ENCODE results near the gene PACS1. TPM values are rescaled to one million over a fixed set of nuclear protein-coding genes. Genes with fewer than 3 reads are reported as not detected.
A peak's percentile ranks its signal among the peaks of the same experiment; 100 is the strongest.

PACS1 gene
- total RNA-seq, 4 donors from 2014 or later, result 37.1 to 97.8 (median 54.3) TPM

DNA sequence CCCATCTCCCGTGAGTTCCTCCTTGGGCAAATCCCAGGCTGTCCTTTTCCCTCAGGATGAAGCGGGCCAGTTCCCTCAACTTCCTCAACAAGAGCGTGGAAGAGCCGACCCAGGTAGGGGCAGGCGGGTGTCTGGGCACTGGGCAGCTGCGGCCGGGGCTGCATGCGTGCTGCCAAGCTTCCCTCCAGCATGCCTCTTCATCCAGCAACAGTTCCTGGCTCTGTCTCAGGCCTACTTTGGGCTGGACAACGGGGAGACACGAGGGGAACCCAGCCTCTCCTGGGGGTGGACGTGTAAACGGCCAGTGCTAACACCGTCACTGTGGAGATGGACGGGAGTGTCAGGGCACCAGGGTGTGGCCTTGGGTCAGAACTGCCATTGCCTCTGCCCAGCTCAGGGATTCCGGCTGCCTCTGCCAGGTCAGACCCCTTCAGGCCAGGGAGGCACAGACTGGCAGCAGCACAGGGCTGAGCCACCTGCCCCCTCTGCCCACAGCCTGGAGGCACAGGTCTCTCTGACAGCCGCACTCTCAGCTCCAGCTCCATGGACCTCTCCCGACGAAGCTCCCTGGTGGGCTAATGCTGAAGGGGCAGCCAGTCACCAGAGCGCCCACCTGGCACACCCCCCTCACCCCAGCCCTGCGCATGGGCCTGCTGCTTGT, 196.4 kb downstream of the PACS1 start:
- H3K4me3 ChIP-seq, result peak overlapping the region; percentile 71 to 95 (median 83)
- no peaks in the 10 kb centered on the region for H3K27me3 ChIP-seq
- 61% methylated on average over 12 of the region's 20 CpGs for WGBS
- TF ChIP-seq, protein P1, sequence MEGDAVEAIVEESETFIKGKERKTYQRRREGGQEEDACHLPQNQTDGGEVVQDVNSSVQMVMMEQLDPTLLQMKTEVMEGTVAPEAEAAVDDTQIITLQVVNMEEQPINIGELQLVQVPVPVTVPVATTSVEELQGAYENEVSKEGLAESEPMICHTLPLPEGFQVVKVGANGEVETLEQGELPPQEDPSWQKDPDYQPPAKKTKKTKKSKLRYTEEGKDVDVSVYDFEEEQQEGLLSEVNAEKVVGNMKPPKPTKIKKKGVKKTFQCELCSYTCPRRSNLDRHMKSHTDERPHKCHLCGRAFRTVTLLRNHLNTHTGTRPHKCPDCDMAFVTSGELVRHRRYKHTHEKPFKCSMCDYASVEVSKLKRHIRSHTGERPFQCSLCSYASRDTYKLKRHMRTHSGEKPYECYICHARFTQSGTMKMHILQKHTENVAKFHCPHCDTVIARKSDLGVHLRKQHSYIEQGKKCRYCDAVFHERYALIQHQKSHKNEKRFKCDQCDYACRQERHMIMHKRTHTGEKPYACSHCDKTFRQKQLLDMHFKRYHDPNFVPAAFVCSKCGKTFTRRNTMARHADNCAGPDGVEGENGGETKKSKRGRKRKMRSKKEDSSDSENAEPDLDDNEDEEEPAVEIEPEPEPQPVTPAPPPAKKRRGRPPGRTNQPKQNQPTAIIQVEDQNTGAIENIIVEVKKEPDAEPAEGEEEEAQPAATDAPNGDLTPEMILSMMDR (IDR thresholded peaks at IDR 0.05), result no peak
- TF ChIP-seq EP300 (IDR thresholded peaks at IDR 0.05) (no peak), POLR2A (IDR thresholded peaks at IDR 0.05; ENCODE audit: low read depth) (no peak), POLR2AphosphoS5 (IDR thresholded peaks at IDR 0.05) (no peak)
- intact Hi-C loops (cut with DNase I), result no loop called here
- H3K27ac ChIP-seq (replicated peaks in 1 of 4), result peak overlapping the region; percentile 95 to 98 (median 97)
- peaks cover 28 to 49% (median 45%) of the 10 kb centered on the region in 4 donors for H3K4me1 ChIP-seq
- peaks cover 10 to 58% (median 50%) of the 10 kb centered on the region in 4 donors for H3K36me3 ChIP-seq
- DNase-seq (ENCODE audit: extremely low spot score), result no peak
- H3K9me3 ChIP-seq, result no peaks in the 10 kb centered on the region

DNA sequence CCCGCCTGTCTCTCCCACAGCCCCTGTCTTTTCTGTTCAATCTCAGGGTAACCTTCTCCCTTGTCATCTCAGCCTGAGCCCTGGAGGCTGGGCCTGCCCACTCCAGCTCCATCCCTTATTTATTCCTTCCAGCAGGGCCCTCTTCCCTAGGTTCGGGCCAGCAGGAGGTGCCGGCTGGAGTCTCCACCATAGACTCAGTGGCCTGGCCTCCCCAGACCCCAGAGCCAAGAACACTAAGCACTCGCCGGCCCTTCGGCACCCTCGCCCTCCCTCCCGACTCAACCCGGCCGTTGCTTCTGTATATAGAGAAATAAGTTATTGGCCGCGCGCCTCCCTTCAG, 196.9 kb downstream of the PACS1 start:
- no peaks in the 10 kb centered on the region for H3K27me3 ChIP-seq
- H3K4me3 ChIP-seq, result peak overlapping the region; percentile 71 to 95 (median 83)
- H3K27ac ChIP-seq (replicated peaks in 1 of 4), result peak overlapping the region; percentile 95 to 98 (median 97)
- H3K9me3 ChIP-seq, result no peaks in the 10 kb centered on the region
- intact Hi-C loops (cut with DNase I), result no loop called here
- WGBS, result 15% methylated on average over 13 of the region's 13 CpGs
- H3K36me3 ChIP-seq, result peaks cover 14 to 58% (median 50%) of the 10 kb centered on the region in 4 donors
- H3K4me1 ChIP-seq, result peaks cover 28 to 53% (median 45%) of the 10 kb centered on the region in 4 donors
- TF ChIP-seq POLR2AphosphoS5 (IDR thresholded peaks at IDR 0.05), result no peak
- TF ChIP-seq, protein P1 (IDR thresholded peaks at IDR 0.05), result no peak
- TF ChIP-seq POLR2A (IDR thresholded peaks at IDR 0.05; ENCODE audit: low read depth), result no peak
- TF ChIP-seq EP300 (IDR thresholded peaks at IDR 0.05), result no peak
- no peak for DNase-seq (ENCODE audit: extremely low spot score)

DNA sequence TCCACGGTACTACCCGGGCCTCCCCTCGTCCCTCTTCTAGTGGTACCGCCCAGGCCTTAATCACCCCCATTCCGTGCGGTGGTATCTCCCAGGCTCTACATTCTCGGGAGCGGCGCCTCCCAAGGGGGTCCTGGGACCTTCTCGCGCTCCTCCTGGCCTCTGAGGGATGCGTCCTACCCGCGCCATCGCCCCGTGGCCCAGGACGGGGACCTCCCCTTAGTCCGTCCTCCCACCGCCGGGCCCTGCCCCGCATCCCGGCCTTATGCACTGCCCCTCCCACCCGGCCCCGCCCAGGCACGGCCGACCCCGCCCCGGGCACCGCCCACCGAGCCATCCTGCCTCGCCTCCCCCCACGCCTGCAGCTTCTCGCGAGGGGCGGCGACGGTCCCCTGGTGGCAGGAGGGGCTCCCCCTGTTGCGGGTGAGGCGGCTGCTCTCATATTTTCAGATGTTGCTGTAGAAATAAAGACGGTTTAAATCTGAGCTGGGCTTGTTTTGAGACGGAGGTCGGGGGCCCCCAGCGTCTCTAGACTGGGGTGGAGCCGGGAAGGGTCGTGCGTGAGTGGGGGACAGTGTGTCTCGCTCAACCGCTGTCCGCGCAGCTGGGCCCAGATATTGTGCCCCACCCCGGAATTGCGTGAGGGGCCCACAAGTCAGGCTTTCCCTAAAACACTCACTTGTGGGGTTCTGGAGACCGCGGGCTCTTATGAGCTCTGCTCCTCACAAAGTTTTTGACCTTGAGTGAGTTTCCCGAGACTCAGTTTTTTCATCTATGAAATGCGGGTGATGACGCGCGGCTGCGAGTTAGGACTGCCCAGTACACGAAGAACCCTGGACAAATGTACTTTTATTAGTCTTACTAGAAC, 197.5 kb downstream of the PACS1 start:
- DNase-seq (ENCODE audit: extremely low spot score), result peak; percentile 98
- peaks cover 28 to 59% (median 45%) of the 10 kb centered on the region in 4 donors for H3K4me1 ChIP-seq
- no peaks in the 10 kb centered on the region for H3K9me3 ChIP-seq
- H3K27me3 ChIP-seq, result no peaks in the 10 kb centered on the region
- intact Hi-C loops (cut with DNase I), result no loop called here
- under 1% methylated on average over 23 of the region's 61 CpGs for WGBS
- H3K4me3 ChIP-seq, result peak overlapping the region; percentile 71 to 95 (median 83)
- TF ChIP-seq EP300 (IDR thresholded peaks at IDR 0.05) (no peak), POLR2AphosphoS5 (IDR thresholded peaks at IDR 0.05) (peak; percentile 85 to 90), POLR2A (IDR thresholded peaks at IDR 0.05; ENCODE audit: low read depth) (peak; percentile 53)
- TF ChIP-seq, protein P1 (IDR thresholded peaks at IDR 0.05), result peak in 1 of 3 experiments; percentile 19
- peaks cover 18 to 58% (median 50%) of the 10 kb centered on the region in 4 donors for H3K36me3 ChIP-seq
- H3K27ac ChIP-seq (replicated peaks in 1 of 4), result peak overlapping the region; percentile 95 to 98 (median 97)

DNA sequence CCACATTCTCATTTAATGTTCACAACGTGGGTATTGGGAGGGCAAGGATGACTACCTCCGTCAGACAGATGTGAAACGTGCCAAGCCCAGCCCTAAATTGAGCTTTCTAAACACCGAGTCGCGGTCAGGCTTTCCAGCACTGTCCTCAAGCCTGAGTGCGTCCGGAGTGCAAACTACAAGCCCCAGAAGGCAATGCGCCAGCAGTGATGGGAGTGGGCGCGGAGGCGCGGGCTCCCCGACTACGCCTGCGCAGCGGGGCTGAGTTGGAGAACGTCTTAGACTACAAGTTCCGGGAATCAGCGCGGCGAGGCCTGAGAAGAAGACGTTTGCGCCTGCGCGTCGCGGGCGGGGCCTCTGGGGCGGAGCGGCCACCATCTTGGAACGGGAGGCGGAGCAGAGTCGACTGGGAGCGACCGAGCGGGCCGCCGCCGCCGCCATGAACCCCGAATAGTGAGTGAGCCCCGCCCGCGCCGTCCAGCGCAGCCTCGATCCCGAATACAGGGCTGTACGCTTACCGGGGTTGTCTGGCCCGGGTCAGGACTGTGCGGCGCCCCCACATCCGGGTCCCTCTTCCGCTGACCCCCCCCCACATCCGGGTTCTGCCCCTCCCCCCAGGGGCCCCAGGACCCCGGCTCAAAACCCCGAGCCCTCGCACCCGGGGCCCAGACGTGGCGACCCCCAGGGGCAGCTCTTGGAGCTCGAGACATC, 198.3 kb downstream of the PACS1 start, which contains the start of gene RAB1B:
Gene RAB1B (plus strand): TSS at position 396 of the 708 bp plus-strand sequence. CDS start 41 bp downstream, at position 437.
- Histone ChIP-seq H3K36me3 (peaks cover 18 to 58% (median 50%) of the 10 kb centered on the region in 4 donors), H3K4me3 (peak within 1 kb of the TSS; percentile 71 to 95 (median 83)), H3K27me3 (no peaks in the 10 kb centered on the region), H3K9me3 (no peaks in the 10 kb centered on the region), H3K27ac (replicated peaks in 1 of 4) (peak within 1 kb of the TSS; percentile 95 to 98 (median 97)), H3K4me1 (peaks cover 28 to 60% (median 45%) of the 10 kb centered on the region in 4 donors)
- WGBS, result 0% methylated on average over 26 of the region's 64 CpGs
- peak; percentile 100 for DNase-seq (ENCODE audit: extremely low spot score)
- intact Hi-C loops (cut with DNase I), result no loop called here
- no peak for TF ChIP-seq EP300 (IDR thresholded peaks at IDR 0.05)
- TF ChIP-seq, protein P1 (IDR thresholded peaks at IDR 0.05), result no peak
- TF ChIP-seq POLR2AphosphoS5 (IDR thresholded peaks at IDR 0.05), result peak; percentile 96 to 97
- TF ChIP-seq POLR2A (IDR thresholded peaks at IDR 0.05; ENCODE audit: low read depth), result peak; percentile 57
